HG03103 (cell line): ENCODE results near the gene MMD.
"Not testable (repeated sequence)": the region's sequence is repeated elsewhere in the genome, so short reads cannot be mapped to it uniquely, and the experiment has no call there.

Source experiments
- ATAC-seq: cut with Tn5 transposase; IDR thresholded peaks from one replicate; pipeline ENCODE4 v1.9.1; 2021; ENCODE audit warnings: low read depth; ENCODE audit not compliant: unreplicated experiment

MMD gene

DNA sequence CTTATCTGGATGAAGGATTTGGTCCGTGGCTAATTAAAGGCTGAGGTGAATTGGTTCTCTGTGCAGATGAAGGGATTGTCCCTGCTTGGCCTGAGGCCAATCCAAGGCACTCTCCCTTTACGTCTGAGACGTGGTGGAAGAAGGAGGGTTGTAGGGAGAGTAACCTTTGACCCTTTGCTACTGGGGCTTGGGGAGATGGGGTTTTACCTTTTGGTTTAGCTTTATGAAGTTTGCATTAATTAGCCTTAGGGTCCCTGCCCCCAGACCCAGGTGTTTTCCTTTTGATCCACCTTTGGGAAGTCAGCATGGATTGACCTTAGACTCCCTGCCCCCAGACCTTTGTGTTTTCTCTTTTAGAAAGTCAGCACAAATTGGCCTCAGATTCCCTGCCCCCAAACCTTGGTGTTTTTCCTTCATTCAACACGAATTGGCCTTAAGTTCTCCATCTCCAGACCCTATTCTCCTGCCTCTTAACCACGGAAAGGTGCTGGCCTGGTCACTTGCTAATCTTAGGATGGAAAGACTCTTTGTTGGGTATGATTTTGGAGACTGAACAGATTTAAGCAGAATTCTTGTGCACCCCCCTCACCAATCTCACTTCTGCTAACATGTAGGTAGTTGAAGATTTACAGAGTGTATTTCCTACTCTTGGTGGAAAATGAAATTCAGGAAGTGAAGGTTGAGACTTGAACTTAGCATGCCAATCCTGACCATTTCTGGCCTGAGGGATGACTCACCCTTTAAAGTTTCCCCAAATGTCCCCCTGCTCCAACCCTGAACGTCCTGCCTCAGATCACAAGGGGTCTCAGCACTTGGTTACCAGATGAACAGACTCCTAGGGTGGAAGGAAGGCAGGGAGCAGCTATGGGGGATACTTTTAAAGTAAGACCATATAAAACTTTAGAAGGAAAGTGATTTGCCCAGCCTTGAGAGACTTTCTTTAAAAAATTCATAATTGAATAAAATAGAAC lies 23.1 kb upstream of the MMD start:
- ATAC-seq = peak; percentile 70

DNA sequence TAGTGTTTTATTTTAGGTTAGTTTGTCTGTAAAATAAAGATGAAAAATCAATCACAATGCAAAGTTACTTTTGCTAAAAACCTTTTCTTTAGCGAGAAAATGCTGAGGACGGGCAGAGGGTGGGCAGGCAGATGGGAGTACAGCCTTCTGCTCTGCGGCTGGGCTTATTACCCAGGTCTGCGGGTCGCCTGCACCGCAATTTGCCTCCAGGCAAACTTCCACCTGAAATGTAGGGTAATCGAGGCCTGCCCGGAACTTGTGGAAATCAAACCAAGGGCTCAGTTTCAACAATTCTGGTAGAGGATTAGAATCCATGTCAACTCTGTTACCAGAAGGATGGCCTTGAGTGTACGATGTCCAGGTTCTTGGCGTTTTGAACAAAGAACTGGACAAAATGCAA lies 22.3 kb upstream of the MMD start:
- no peak for ATAC-seq

DNA sequence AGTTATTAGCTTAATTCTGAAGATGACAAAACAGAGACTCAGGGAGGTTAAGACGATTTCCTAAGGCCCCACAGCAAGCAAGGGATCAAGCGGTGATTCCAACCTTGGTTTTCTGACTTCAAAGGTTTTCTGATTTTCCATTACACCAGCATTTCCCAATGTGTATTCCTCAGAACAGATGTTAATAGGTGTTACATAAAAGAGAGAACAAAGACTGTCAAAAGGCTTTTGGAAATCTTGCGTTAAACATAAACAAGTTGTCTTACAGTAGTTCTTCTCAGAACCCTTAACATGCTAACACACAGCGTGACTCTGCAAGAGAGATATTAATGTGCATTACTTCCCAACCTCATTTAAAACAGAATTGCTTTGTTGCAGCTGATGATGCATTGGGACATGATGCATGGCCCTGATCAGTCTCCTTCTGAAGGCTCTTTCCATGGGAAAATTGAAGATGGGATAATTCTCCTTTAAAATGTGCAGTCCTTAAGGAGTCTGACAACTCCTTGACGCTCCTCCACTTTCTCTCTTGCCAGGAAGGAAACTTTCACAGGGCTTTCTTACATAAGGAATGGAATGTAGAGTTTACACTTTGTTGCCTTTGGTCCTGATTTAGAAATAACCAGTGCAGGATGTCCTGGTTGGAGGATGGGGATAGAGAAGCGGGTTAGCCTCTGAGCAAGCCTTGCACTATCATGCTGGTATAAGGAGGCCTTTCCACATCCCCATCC lies 21.5 kb upstream of the MMD start:
- ATAC-seq = no peak

GRCh38 chr17:55442462-55442861 lies 20.8 kb upstream of the MMD start:
- no peak for ATAC-seq

DNA sequence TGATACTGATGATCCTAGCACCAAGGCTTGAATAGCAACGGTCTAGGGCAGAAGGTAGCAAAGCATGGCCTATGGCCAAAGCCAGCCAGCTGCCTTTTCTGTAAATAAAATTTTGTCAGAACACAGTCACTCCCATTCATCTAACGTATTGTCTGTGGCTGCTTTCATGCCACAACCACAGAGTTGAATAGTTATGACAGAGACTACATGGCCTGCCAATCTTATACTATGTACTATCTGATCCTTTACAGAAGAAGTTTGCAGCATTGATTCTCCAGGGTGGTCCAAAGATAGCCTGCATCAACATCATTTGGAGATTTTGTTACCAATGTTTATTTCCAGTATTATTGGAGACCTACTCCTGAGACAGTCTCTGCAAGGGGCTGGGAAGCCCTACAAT lies 19.9 kb upstream of the MMD start:
- ATAC-seq = no peak

GRCh38 chr17:55440391-55440790 lies 18.8 kb upstream of the MMD start:
- ATAC-seq = no peak

GRCh38 chr17:55437159-55437605 lies 15.5 kb upstream of the MMD start:
- peak; percentile 60 for ATAC-seq

DNA sequence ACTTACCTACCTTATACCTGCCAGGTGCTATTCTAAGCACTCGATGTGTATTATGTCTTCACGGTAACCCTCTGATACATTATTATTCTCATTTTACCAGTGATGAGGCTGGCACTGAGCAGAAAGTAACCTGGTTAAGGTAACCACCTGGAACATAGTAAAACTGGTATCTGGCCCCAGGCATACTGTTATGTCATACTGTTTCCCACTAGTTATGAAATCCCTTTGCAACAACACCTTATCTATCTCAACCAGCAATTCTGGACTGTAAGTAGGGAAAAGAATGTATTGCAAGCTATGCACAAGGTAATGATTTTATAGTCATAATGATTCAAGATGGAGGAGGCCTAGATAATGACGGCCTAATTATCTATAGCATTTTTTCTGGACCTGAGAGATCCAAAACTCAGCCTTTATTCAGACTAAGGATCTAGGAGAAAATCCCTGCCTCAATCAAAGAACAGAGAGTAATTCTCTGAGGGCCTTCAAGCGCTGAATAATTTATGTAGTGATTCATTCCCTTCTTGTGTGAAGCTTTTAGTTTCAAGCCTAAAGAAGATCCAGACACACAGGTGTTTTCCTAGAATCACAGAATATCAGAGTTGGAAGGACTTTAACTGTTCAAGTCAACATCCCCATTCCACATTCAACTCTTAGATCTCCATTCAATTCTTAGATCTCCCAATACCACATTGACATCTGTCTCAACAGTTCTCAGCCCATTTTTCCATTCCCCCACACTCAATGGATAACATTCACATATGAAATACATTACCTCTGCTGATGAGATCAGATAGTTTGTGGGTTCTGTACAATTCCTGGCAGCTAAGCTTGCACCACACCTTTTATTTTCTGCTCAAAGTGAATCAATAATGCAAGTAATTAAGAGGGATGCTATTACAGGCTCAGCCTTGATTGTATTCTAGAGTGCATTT lies 14.9 kb upstream of the MMD start:
- ATAC-seq = peak; percentile 5

GRCh38 chr17:55435408-55435807 lies 13.8 kb upstream of the MMD start:
- no peak for ATAC-seq

- ATAC-seq = no peak
These were observed 13.1 kb upstream of the MMD start for GRCh38 chr17:55434721-55435120.

- ATAC-seq = no peak
These were observed 12.2 kb upstream of the MMD start for GRCh38 chr17:55433629-55434422.

DNA sequence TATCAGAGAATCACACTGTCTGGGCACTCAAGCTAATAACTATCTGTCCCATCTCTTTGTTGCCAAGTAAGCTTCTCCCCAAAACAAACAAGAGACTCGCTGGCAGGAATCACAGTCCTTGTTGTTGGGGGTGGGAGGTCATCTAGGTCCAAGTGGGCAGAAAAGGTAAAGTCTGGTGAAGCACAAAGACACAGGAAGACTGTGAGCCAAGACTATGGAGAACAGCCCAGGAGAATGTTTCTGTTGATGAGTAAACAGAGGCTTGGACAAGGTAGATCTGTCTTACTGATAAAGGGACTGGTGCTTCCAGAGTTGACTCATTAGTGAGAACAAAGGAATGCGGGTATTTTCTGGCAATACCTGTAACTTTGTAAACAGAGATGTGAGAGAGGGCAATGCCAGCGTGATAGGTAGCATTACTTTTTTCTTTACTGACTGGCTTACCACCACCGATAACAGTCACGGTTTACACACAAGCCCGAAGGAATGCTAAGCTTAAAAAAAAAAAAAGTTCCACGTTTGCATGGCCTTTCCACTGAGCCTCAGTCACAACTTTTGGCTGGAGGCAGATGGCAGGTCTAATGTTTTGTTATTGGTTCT lies 11.5 kb upstream of the MMD start:
- no peak for ATAC-seq

- no peak for ATAC-seq
These were observed 10.9 kb upstream of the MMD start for GRCh38 chr17:55432358-55433028.

- ATAC-seq = not testable (repeated sequence)
These were observed 10.3 kb upstream of the MMD start for GRCh38 chr17:55431914-55432313.

GRCh38 chr17:55430541-55431288 lies 9.1 kb upstream of the MMD start:
- ATAC-seq = no peak

- ATAC-seq = no peak
These were observed 5.9 kb upstream of the MMD start for GRCh38 chr17:55427587-55427882.

DNA sequence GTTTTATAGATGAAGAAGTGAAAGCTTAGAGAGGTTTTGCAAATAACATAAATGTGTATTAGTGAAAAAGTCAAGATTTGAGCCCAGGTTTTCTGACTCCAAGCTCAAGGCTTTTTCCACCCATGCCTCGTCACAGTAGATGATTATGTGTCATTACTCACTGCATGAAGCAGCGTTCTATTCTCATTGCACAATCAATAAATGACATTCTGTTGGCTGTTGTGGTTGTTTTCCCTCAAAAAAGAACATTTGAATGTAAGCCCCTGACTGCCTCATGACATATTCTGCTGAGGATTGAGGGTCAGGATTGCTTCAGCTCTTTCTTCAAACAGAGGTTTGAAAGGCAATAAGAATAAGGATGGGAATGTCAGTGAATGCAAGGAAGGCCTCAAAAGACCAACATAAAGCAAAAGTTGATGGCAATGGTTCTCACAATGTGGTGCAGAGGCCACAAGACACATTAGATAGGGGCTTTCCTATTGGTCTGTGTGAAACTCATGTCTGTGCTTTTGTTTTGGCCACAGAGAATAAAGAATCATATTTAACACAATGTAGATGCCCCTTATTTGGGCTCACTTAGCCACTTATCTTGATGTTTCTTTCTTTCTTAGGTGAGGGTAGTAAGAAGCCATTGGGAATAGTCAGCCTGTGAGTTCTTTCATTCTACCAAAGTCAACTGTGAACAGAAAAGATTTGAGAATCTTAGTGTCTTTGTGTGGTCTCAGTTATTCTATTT lies 5.4 kb upstream of the MMD start:
- no peak for ATAC-seq
